Psoas muscle (tissue), 8 donors: Measurements from ENCODE around the gene DDX41. TPM values are rescaled to one million over a fixed set of nuclear protein-coding genes. Genes with fewer than 3 reads are reported as not detected.

ENCODE experiments used
- ATAC-seq, 4 donors: fragments of 200-7000 bp; cut with Tn5 transposase; one replicate each; pipeline ENCODE4 v1.9.1; 2020; ENCODE audit warnings: moderate library complexity in 3 of 4, mild to moderate bottlenecking in 2 of 4
- DNase-seq, 2 donors: peaks; one replicate each; pipeline ENCODE4 v3.0.0-alpha.2; 2020
- H3K27ac ChIP-seq: fragments of 200-600 bp; one replicate; pipeline ENCODE4 v1.8.0; 2022
- H3K27me3 ChIP-seq, 3 donors: fragments of 200-600 bp in 1 of 3; one replicate each; pipeline versions ENCODE4 v1.6.1 to v1.8.0; 2013 to 2022; ENCODE audit warnings: low read length in 2 of 3, mild to moderate bottlenecking in 2 of 3, moderate library complexity in 1 of 3; ENCODE audit not compliant: insufficient read depth in 3 of 3
- H3K36me3 ChIP-seq, 2 donors: fragments of 200-600 bp in 1 of 2; one replicate each; pipeline versions ENCODE4 v1.6.1 to v1.8.0; 2013 to 2022; ENCODE audit warnings: low read depth in 1 of 2, mild to moderate bottlenecking in 1 of 2, moderate library complexity in 1 of 2; ENCODE audit not compliant: insufficient read depth in 1 of 2
- H3K4me1 ChIP-seq: fragments of 200-600 bp; one replicate; pipeline ENCODE4 v1.8.0; 2022
- H3K4me3 ChIP-seq: fragments of 200-600 bp; one replicate; pipeline ENCODE4 v1.8.0; 2022; ENCODE audit warnings: mild to moderate bottlenecking
- H3K9me3 ChIP-seq: fragments of 200-600 bp; one replicate; pipeline ENCODE4 v1.8.0; 2022
- WGBS, 3 donors: extraction: QIAGEN DNeasy Blood & Tissue Kit; methylation state at CpG; one replicate each; pipeline versions ENCODE4 v1.1.6 to v1.1.7; 2013; 5-methylcytosine and 5-hydroxymethylcytosine counted together
- intact Hi-C, 2 donors: fragments of 100-400 bp; cut with DNase I; formaldehyde crosslinking; loops; one replicate each; pipeline versions ENCODE4 v1.11.0 to v1.14.2; 2022
- polyA plus RNA-seq, 3 donors: library from polyadenylated mRNA; stranded (reverse); fragments of 200-250 nt; gene quantifications; one replicate each; pipeline ENCODE4 v1.2.3, GENCODE V29; 2013
- total RNA-seq, 4 donors: library from RNA; stranded (reverse); fragmentation: NEBNext Ultra II Directional in 2 of 4; extraction: Animal tissue kit (Norgen Biotek cat#: 25700) in 2 of 4; gene quantifications; one replicate each; pipeline versions ENCODE4 v1.2.1 to v1.2.4, GENCODE V29; 2021 to 2023
- TF ChIP-seq, protein P1 (sequence below): fragments of 200-600 bp; IDR thresholded peaks from one replicate; pipeline ENCODE4 v1.8.0; 2022; ENCODE audit warnings: antibody characterized with exemption
- donor health status: healthy with polysubstance abuse.
- donor health status: DM: no; HTN: no; CAD: no; lungs with moderate emphysema.
- donor health status: Bipolar disorder and iron deficiency.
- donor health status: healthy.
- donor health status: DM: yes; HTN: yes; CAD: no.
- donor health status: DM: no; HTN: no; CAD: no.
- donor health status: DM: no; HTN: no; CAD: no.
- donor health status: DM: yes; HTN: yes; CAD: no.

The DDX41 gene
- total and polyA plus RNA-seq, 7 donors: 37.2 to 71.6 (median 41.0) TPM

DNA sequence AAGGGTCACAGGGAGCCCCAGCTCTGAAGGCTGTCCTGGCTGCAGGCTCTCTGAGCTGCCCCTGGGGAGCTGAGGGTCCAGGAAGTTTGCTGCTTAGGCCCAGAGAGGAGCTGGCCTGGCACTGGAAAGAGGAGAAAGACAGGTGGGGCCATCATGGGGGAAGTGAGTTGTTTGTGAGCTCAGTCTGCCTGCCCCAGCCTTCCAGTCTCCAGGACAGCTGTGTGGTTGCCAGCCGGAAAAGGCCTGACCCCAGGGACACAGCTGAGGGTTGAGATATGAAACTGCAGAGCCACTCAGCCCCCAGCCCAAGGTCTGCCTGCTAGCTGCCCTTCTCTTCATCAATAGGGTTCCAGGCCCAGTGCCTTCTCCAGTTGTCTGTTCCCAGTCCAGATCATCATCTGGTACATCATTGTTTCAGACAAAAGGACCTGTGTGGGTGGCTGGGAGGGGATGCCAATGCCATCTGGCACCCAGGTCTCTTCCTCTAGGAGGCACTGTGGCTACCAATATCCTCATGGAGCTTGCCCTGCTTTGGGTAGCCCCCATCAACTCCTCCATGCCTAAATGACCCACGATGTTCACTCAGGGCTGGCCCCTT is 4.3 kb upstream of the DDX41 start:
- peak in 1 of 2 donors; percentile 31 for DNase-seq
- no peaks in the 10 kb centered on the region for H3K9me3 ChIP-seq
- TF ChIP-seq, protein P1, sequence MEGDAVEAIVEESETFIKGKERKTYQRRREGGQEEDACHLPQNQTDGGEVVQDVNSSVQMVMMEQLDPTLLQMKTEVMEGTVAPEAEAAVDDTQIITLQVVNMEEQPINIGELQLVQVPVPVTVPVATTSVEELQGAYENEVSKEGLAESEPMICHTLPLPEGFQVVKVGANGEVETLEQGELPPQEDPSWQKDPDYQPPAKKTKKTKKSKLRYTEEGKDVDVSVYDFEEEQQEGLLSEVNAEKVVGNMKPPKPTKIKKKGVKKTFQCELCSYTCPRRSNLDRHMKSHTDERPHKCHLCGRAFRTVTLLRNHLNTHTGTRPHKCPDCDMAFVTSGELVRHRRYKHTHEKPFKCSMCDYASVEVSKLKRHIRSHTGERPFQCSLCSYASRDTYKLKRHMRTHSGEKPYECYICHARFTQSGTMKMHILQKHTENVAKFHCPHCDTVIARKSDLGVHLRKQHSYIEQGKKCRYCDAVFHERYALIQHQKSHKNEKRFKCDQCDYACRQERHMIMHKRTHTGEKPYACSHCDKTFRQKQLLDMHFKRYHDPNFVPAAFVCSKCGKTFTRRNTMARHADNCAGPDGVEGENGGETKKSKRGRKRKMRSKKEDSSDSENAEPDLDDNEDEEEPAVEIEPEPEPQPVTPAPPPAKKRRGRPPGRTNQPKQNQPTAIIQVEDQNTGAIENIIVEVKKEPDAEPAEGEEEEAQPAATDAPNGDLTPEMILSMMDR: peak; percentile 4
- peaks cover 0 to 71% of the 10 kb centered on the region in 2 donors for H3K36me3 ChIP-seq
- no peaks in the 10 kb centered on the region for H3K27me3 ChIP-seq
- H3K27ac ChIP-seq: peak overlapping the region; percentile 6
- ATAC-seq: no peak
- intact Hi-C loops: no loop called here
- H3K4me3 ChIP-seq: no peak overlapping the region
- H3K4me1 ChIP-seq: peaks cover 35% of the 10 kb centered on the region
- WGBS, 3 donors: 41 to 80% (median 51%) methylated on average over 2 of the region's 2 CpGs

DNA sequence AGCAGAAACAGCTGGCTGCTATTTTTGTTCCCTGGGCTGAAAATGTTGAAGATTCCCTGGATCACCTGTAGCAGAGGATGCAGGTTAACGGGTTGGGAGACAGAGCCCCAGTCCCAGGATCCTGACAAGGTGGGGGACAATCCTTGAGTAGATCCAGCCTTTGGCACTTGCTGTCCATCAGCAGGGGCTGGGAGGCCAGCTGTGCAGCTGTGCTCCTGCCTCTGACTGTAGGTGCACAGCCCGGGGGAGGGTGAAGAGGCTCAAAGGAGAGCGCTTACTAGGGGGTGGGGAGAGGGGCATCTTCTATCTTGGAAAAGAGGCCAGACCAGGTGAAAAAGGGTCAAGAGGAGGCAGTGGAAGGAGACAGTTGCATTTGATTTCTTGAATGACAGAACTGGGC is 3.5 kb upstream of the DDX41 start:
- DNase-seq: peak in 1 of 2 donors; percentile 25
- Histone ChIP-seq H3K4me1 (peaks cover 35% of the 10 kb centered on the region), H3K27ac (peak overlapping the region; percentile 6)

DNA sequence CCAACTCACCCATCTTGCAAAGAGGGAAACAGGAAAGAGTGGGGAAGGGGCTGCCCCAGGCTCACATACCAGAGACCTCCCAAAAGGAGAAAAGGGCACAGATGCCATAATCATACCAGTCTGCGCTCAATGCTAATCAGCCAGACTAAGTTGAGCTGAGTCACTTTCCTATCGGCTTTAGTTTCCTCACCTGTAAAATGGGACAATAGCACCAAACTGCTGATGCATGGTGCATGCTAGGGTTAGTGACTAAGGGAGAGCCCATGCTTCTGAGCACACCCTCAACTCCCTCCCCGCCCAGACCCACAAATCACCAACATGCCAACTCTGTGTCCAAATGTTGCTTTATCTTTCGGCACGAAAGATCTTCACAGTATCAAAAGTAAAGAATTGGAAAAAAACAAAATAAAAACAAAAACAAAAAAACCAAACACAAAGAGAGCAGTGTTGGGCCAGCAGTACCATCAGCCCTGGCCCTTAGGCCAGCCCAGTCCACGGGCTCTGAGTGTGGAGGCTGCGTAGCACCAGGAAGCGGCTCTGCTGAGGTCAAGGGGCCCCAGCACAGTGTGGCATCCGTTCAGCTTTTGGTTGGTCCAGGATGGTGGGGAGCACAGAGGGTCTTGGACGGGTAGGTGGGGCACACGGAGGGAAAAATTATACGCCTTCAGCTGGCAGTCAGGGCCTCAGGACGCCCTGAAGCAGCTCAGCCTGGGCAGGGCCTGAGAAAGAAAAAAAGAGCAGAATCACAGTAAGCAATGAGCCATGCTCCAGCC is 2.9 kb upstream of the DDX41 start:
- 78 to 89% (median 79%) methylated on average over 13 of the region's 13 CpGs for WGBS, 3 donors
- DNase-seq (peak in 1 of 2 donors; percentile 28), ATAC-seq (no peak)
- TF ChIP-seq, protein P1: no peak
- H3K9me3 ChIP-seq: no peaks in the 10 kb centered on the region
- peak overlapping the region; percentile 16 for H3K27ac ChIP-seq
- peak overlapping the region; percentile 11 for H3K4me3 ChIP-seq
- H3K4me1 ChIP-seq: peaks cover 31% of the 10 kb centered on the region
- no peaks in the 10 kb centered on the region for H3K27me3 ChIP-seq
- peaks cover 0 to 72% of the 10 kb centered on the region in 2 donors for H3K36me3 ChIP-seq
- intact Hi-C loops: no loop called here

More for the DNA sequence above, 3.5 kb upstream of the DDX41 start:
- intact Hi-C loops: no loop called here
- Histone ChIP-seq H3K36me3 (peaks cover 0 to 72% of the 10 kb centered on the region in 2 donors), H3K4me3 (no peak overlapping the region), H3K27me3 (no peaks in the 10 kb centered on the region), H3K9me3 (no peaks in the 10 kb centered on the region)
- WGBS, 3 donors: 77 to 94% (median 84%) methylated on average over 3 of the region's 3 CpGs
- TF ChIP-seq, protein P1: no peak
- no peak for ATAC-seq

DNA sequence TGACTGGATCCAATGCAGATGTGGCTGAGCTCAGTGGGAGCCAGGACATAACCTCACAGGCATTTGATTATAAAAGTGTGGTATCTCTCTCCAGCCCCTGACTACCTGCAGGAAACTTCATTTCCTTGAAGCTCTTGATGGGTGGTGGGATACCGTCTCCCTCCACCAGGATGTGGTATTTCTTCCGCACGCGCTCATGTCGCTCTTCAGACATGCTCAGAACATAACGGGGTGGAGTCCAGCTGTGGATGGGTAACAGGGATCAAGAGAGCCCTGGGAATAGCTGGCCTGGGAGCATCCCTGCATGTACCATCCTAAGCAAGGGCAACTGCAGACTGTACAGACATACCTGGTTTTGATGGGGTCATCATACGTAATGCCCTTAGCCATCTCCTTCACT is 1.2 kb downstream of the DDX41 start:
- Histone ChIP-seq H3K27me3 (no peaks in the 10 kb centered on the region), H3K4me1 (peaks cover 21% of the 10 kb centered on the region), H3K27ac (no peak overlapping the region), H3K4me3 (peak overlapping the region; percentile 99), H3K9me3 (no peaks in the 10 kb centered on the region), H3K36me3 (peaks cover 7 to 72% of the 10 kb centered on the region in 2 donors)
- TF ChIP-seq, protein P1: no peak
- intact Hi-C loops: no loop called here
- ATAC-seq (no peak), DNase-seq (no peak)
- WGBS, 3 donors: 85 to 91% (median 88%) methylated on average over 7 of the region's 7 CpGs
